Keratinocyte (primary cell): ENCODE results near the gene MRTFB. TPM values are rescaled to one million over a fixed set of nuclear protein-coding genes. Genes with fewer than 3 reads are reported as not detected.

Experiments used
- DNase-seq: peaks from one replicate; pipeline ENCODE4 v3.0.0-alpha.2; 2011; ENCODE audit warnings: low read depth, missing footprints, low spot score
- FAIRE-seq: peaks from 2 replicates; lab custom pipeline; 2011; peaks lifted over from hg19 to GRCh38; lab: Jason Lieb, UNC
- H2AFZ ChIP-seq: 2 replicates; pipeline ENCODE4 v1.6.0; 2012; ENCODE audit warnings: low read length, control low read depth, inconsistent platforms; ENCODE audit not compliant: control insufficient read depth
- H3K27ac ChIP-seq: 2 replicates; pipeline ENCODE4 v1.5.1; 2011; ENCODE audit warnings: low read length; ENCODE audit not compliant: control insufficient read depth, insufficient read depth
- H3K27me3 ChIP-seq: 3 replicates; pipeline ENCODE4 v1.6.0; 2011; ENCODE audit warnings: low read length; ENCODE audit not compliant: control insufficient read depth, insufficient read depth; ENCODE audit errors: extremely low read depth
- H3K36me3 ChIP-seq, 2 experiments: 2 replicates in 1 of 2; 3 replicates in 1 of 2; pipeline ENCODE4 v1.5.1; 2011; ENCODE audit warnings: low read length in 2 of 2, mild to moderate bottlenecking in 1 of 2; ENCODE audit not compliant: control insufficient read depth in 2 of 2, insufficient read depth in 2 of 2; ENCODE audit errors: extremely low read depth in 1 of 2
- H3K4me1 ChIP-seq: 3 replicates; pipeline ENCODE4 v1.5.1; 2011; ENCODE audit warnings: low read length; ENCODE audit not compliant: control insufficient read depth, insufficient read depth; ENCODE audit errors: extremely low read depth
- H3K4me2 ChIP-seq: 3 replicates; pipeline ENCODE4 v1.6.0; 2011; ENCODE audit warnings: low read depth, low read length; ENCODE audit not compliant: control insufficient read depth, insufficient read depth; ENCODE audit errors: extremely low read depth
- H3K4me3 ChIP-seq, 3 experiments: fragments of 200-600 bp in 1 of 3; sonication (generic) in 1 of 3; 2 replicates in 2 of 3; 3 replicates in 1 of 3; pipeline ENCODE4 v1.5.1; 2011 to 2016; ENCODE audit warnings: low read length in 3 of 3, mild to moderate bottlenecking in 3 of 3, control low read depth in 2 of 3, inconsistent platforms in 1 of 3, low read depth in 1 of 3, mixed read lengths in 1 of 3, mixed run types in 1 of 3, moderate library complexity in 1 of 3; ENCODE audit not compliant: control insufficient read depth in 2 of 3, insufficient read depth in 2 of 3; ENCODE audit errors: extremely low read depth in 1 of 3
- H3K79me2 ChIP-seq: 2 replicates; pipeline ENCODE4 v1.6.0; 2012; ENCODE audit warnings: low read length; ENCODE audit not compliant: control insufficient read depth, insufficient read depth
- H3K9ac ChIP-seq: 3 replicates; pipeline ENCODE4 v1.6.0; 2011; ENCODE audit warnings: low read length; ENCODE audit not compliant: control insufficient read depth, insufficient read depth; ENCODE audit errors: extremely low read depth
- H3K9me1 ChIP-seq: 3 replicates; pipeline ENCODE4 v1.6.0; 2011; ENCODE audit warnings: low read length; ENCODE audit not compliant: control insufficient read depth, insufficient read depth; ENCODE audit errors: extremely low read depth
- H3K9me3 ChIP-seq: 2 replicates; pipeline ENCODE4 v1.5.1; 2012; ENCODE audit warnings: low read depth, low read length; ENCODE audit not compliant: control insufficient read depth
- H4K20me1 ChIP-seq: 3 replicates; pipeline ENCODE4 v1.6.0; 2011; ENCODE audit warnings: low read length; ENCODE audit not compliant: control insufficient read depth, insufficient read depth; ENCODE audit errors: extremely low read depth
- CTCF ChIP-seq, 3 experiments: IDR thresholded peaks in 1 of 3; conservative IDR thresholded peaks in 1 of 3; optimal IDR thresholded peaks in 1 of 3; 2 replicates in 2 of 3; 3 replicates in 1 of 3; pipeline versions ENCODE3 to v1.5.1; 2011; ENCODE audit warnings: low read length in 3 of 3, mild to moderate bottlenecking in 3 of 3, moderate library complexity in 2 of 3, control low read depth in 1 of 3, inconsistent platforms in 1 of 3; ENCODE audit not compliant: insufficient read depth in 2 of 3; ENCODE audit errors: extremely low read depth in 1 of 3
- EZH2 ChIP-seq: IDR thresholded peaks from one replicate; pipeline ENCODE4 v1.6.1; 2012; ENCODE audit warnings: inconsistent platforms, mild to moderate bottlenecking, low read length, moderate library complexity
- dilution Hi-C: fragments of 300-500 bp; cut with MboI; formaldehyde crosslinking; loops from one replicate; pipeline ENCODE4 v1.7.0; 2020; ENCODE audit warnings: low sequenced_read_pairs; ENCODE audit not compliant: extremely low pct_ligation_motif_present
- polyA plus RNA-seq, 5 experiments: library from polyadenylated mRNA; depleted of rRNA in 3 of 5; stranded (reverse) in 3 of 5; stranded (forward) in 1 of 5; unstranded in 1 of 5; fragments of >200 nt; gene quantifications; 1 replicate in 1 of 5; 2 replicates in 3 of 5; 3 replicates in 1 of 5; pipeline versions ENCODE4 v1.2.1 to v1.2.3, GENCODE V29; 2011 to 2012; ENCODE audit warnings: missing spikeins in 2 of 5, low read depth in 1 of 5, low replicate concordance in 1 of 5

The MRTFB gene
- polyA plus RNA-seq, 1 donor (not counting 4 experiments of a cell fraction or from before 2014, with no cell fraction given), result 12.1 TPM

DNA sequence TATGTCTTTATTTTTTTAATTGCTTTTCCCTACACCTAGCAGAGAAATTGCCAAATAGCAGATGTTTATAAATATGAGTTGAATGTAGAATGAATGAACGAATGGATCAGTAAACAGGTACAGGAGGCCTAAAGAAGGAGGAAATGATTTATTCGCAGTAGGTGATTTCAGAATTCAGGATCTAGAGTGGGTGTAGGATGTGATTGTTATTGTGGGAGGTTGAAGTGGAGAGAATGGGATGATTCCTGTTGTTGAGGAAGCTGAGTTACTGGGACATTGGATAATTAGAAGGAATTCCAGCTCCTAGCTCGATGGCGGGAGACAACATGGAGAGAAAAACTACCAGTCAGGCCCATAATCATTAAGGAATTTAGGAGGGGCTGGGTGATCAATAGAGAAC is 42.2 kb downstream of the MRTFB start:
- H3K36me3 ChIP-seq, result no peaks in the 10 kb centered on the region
- H3K27me3 ChIP-seq, result no peaks in the 10 kb centered on the region
- H3K9me1 ChIP-seq, result no peaks in the 10 kb centered on the region
- dilution Hi-C loops, result no loop called here
- H3K9me3 ChIP-seq, result no peaks in the 10 kb centered on the region
- peaks cover 11% of the 10 kb centered on the region for H3K4me1 ChIP-seq
- H3K79me2 ChIP-seq, result peaks cover 11% of the 10 kb centered on the region
- no peak overlapping the region for H3K4me2 ChIP-seq
- H4K20me1 ChIP-seq, result peaks cover 4% of the 10 kb centered on the region
- no peak for DNase-seq
- no peak overlapping the region for H3K4me3 ChIP-seq
- no peak overlapping the region for H2AFZ ChIP-seq
- no peak for TF ChIP-seq EZH2
- TF ChIP-seq CTCF (optimal IDR thresholded peaks at IDR 0.05 in 1 of 3, IDR thresholded peaks at IDR 0.05 in 1 of 3, conservative IDR thresholded peaks at IDR 0.05 in 1 of 3; ENCODE audit: extremely low read depth in 1 of 3, insufficient read depth in 2 of 3, low read length in 3 of 3), result no peak
- H3K9ac ChIP-seq, result no peak overlapping the region
- no peak for FAIRE-seq
- H3K27ac ChIP-seq, result no peak overlapping the region

DNA sequence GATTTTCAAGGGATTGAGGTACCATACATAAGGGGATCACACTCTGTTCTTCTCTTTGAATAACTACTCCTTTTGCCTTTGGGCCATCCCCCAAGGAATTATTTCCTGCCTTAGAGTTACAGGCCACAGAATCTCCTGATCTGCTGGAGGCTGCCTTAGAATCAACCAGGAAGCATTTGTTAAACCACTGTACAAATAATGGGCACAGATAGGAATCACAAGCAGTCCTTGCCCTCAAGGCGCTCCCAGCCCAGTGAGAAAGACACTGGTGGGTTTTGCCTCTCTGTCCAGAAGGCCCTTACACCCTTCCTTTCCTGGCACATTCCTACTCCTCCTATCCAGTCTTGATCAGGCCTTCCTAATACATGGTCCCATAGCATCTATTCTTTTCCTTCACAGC is 45.9 kb downstream of the MRTFB start:
- Histone ChIP-seq H3K9me3 (no peaks in the 10 kb centered on the region), H3K4me3 (no peak overlapping the region), H3K4me2 (no peak overlapping the region), H3K4me1 (peaks cover 6% of the 10 kb centered on the region), H3K9me1 (no peaks in the 10 kb centered on the region), H3K27ac (no peak overlapping the region), H4K20me1 (peaks cover 4% of the 10 kb centered on the region), H3K27me3 (no peaks in the 10 kb centered on the region), H3K79me2 (peaks cover 18% of the 10 kb centered on the region), H2AFZ (no peak overlapping the region), H3K36me3 (no peaks in the 10 kb centered on the region), H3K9ac (no peak overlapping the region)
- dilution Hi-C loops, result no loop called here
- DNase-seq (no peak), FAIRE-seq (no peak)
- TF ChIP-seq EZH2 (no peak), CTCF (optimal IDR thresholded peaks at IDR 0.05 in 1 of 3, IDR thresholded peaks at IDR 0.05 in 1 of 3, conservative IDR thresholded peaks at IDR 0.05 in 1 of 3; ENCODE audit: extremely low read depth in 1 of 3, insufficient read depth in 2 of 3, low read length in 3 of 3) (no peak)
